ENCODE data around the gene TSPAN17. TPM values are rescaled to one million over a fixed set of nuclear protein-coding genes. Genes with fewer than 3 reads are reported as not detected.
A peak's percentile ranks its signal among the peaks of the same experiment; 100 is the strongest.

The TSPAN17 gene
- total and polyA plus RNA-seq, 10 of the 15 experiments (the other 5 are each of a cell fraction or from before 2014, with no cell fraction given): 0.24 to 17.1 (median 10.4) TPM

DNA sequence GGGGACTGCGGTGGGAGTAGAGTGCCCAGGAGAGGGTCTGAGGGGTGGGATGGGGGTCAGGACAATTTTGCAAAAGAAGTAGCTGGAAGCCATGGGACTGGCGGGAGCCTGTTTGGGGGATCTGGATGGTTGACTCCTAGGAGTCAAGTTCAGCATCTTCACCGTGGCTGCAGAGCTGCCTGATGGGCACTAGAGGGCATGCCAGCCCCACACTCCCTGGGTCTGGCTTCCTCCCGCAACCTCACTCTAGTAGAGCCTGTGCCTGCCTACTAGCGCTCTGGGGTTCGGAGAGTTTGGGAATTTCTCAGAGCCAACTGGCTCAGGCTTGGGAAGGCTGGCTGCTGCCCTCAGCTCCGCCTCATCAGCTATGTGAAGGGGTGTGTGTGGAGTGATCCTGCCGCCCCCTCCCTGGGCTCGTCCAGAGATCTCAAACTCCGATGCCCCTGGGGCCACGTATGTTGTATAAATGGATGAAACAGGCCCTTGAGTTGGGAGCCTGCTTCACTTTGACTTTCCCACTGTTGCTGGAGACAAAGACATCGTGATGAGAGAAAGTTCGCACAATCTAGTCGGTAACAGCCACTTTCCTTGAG, 10.8 kb downstream of the TSPAN17 start (continued):
- TF ChIP-seq E2F8 (IDR thresholded peaks at IDR 0.05; ENCODE audit: low read depth, partially characterized antibody): no peak
- no peak for TF ChIP-seq NFIC (IDR thresholded peaks at IDR 0.05; ENCODE audit: low read depth, low read length)
- peak; percentile 73 for TF ChIP-seq RAD21 (IDR thresholded peaks at IDR 0.05; ENCODE audit: insufficient read depth, low read depth, low read length)
- no peak for TF ChIP-seq POLR2AphosphoS5 (IDR thresholded peaks at IDR 0.05; ENCODE audit: low read length)
- TF ChIP-seq BHLHE40 (IDR thresholded peaks at IDR 0.05; ENCODE audit: borderline replicate concordance in 1 of 2, low read depth in 2 of 2, low read length in 1 of 2): peak in 1 of 2 experiments; percentile 25; a peak in 1 of 4 replicates
- TF ChIP-seq MXI1 (IDR thresholded peaks at IDR 0.05; ENCODE audit: low read depth, low read length): no peak
- no peak for TF ChIP-seq ZBTB40 (IDR thresholded peaks at IDR 0.05; ENCODE audit: borderline replicate concordance)
- TF ChIP-seq SIN3A (IDR thresholded peaks at IDR 0.05; ENCODE audit: low read depth, low read length): no peak
- TF ChIP-seq YBX1 (IDR thresholded peaks at IDR 0.05): no peak
